HuH-7.5 (cell line): Measurements from ENCODE around the gene SPIN1.
A peak's percentile ranks its signal among the peaks of the same experiment; 100 is the strongest.
"Not testable (repeated sequence)": the region's sequence is repeated elsewhere in the genome, so short reads cannot be mapped to it uniquely, and the experiment has no call there.

Source experiments
- DNase-seq: peaks from one replicate; pipeline ENCODE4 v3.0.0; 2011; ENCODE audit warnings: low spot score

SPIN1 gene

DNA sequence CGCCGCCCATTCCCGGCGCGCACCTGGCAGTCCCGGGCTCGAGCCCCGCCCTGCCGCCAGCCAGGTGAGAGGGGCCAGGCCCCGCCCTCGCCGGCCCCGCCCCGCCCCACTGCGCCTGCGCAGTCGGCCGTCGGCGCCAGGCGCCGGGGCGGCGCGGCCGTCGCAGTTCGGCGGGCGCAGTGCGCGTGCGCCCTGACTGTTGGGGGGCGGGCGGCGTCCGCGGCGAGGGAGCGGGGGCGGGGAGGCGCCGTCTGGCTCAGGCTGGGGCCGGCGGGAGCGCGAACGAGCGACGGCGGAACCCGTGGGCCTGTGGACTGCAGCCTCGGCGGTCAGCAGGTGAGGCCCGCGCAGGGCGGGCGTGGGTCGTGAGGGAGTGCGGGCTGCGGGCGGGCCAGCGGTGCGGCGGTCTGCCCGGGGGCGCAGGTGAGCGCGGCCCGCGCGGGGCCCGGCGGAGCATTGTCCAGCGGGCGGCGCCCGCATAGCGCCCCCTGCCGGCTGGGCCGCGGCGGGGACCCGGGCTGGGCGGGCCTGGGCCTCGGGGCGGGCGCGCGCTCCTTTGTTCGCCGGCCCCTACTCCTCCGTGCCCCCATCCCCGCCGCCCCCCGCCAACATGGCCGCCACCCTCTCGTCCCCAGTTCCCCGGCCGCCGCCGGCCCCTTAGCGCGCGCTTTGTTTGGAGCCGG is at the start of gene SPIN1:
Gene SPIN1 (plus strand): TSS at position 242 of the 683 bp plus-strand sequence. CDS start 38,096 bp downstream, outside the sequence.
- DNase-seq = peak; percentile 80

DNA sequence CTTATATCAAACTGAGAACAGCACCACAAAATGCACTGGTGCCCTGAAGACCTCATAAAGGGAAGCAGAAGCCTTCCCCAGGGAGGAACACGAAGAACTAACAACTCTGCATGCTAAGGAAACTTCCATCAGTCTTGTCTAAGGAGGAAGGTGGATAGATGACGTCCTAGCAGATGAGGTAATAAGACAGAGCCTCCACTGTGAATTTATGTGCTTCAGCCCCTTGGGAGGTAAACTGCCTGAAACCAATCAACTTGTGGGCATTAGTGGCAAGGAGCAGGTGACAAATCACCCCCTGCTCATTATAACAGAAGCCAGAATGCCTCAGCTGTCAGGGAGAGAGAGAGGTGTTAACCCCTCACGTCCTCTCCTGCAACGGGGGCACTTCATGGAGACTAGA is 48.9 kb upstream of the SPIN1 start:
- DNase-seq = no peak

DNA sequence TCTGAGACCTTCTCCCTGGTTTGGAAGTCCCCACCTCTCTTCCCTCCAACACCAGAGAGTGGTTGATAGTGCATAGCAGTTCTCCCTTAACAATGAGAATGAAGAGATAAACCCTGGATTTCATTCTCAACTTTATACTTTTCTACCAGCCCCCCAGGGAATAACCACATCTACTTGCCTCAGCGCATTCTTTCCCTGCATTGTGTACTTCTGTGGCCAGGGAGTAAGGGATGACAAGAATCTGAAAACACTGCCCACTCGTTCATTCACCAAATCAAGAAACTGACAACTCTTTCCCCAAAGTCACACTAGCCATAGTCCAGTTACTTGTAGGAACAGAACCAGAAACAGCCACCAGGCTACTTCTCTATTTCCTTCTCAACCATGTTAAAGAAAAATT is 46.0 kb upstream of the SPIN1 start:
- no peak for DNase-seq

DNA sequence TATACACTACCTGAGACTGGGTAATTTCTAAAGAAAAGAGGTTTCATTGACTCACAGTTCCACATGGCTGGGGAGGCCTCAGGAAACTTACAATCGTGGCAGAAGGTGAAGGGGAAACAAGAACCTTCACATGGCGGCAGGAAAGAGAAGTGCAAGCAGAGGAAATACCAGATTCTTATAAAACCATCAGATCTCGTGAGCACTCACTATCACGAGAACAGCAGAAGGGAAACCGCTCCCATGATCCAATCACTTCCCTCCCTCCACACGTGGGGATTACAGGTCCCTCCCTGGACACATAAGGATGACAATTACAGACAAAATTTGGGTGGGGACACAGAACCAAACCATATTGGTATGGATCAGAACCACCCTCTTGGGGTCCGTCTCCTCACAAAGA is 44.2 kb upstream of the SPIN1 start:
- DNase-seq = no peak

DNA sequence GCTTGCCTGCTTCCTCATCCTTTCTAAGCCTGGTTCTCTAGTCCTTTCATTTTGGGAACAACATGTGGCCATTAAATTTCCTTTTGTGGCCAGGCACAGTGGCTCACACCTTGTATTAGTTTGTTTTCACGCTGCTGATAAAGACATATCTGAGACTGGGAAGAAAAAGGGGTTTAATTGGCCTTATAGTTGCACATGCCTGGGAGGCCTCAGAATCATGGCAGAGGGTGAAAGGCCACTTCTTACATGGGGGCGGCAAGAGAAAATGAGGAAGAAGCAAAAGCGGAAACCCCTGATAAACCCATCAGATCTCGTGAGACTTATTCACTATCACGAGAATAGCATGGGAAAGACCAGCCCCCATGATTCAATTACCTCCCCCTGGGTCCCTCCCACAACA is 37.9 kb upstream of the SPIN1 start:
- not testable (repeated sequence) for DNase-seq

GRCh38 chr9:88355166-88355565 is 33.1 kb upstream of the SPIN1 start:
- no peak for DNase-seq

DNA sequence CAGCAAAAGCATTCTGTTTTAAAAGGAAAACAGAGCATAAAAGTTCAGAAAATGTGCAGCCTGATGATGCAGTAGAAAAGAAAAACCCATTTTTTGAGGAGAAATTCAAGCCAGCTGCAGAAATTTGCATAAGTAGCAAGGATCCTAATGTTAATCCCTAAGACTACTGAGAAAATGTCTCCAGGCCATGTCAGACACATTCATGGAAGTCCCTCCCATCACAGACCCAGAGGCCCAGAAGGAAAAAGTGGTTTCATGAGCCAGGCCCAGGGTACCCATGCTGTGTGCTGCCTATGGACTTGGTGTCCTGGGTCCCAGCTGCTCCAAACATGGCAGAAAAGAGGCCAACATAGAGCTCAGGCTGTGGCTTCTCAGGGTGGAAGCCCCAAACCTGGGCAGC is 31.0 kb upstream of the SPIN1 start:
- not testable (repeated sequence) for DNase-seq

DNA sequence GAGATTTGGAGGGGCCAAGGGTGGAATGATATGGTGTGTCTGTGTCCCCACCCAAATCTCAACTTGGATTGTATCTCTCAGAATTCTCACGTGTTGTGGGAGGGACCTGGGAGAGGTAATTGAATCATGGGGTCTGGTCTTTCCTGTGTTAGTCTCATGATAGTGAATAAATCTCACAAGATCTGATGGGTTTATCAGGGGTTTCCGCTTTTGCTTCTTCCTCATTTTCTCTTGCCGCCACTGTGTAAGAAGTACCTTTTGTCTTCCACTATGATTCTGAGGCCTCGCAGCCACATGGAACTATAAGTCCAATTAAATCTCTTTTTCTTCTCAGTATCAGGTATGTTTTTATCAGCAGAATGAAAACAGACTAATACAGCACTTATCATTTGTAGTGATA is 29.5 kb upstream of the SPIN1 start:
- DNase-seq = no peak

DNA sequence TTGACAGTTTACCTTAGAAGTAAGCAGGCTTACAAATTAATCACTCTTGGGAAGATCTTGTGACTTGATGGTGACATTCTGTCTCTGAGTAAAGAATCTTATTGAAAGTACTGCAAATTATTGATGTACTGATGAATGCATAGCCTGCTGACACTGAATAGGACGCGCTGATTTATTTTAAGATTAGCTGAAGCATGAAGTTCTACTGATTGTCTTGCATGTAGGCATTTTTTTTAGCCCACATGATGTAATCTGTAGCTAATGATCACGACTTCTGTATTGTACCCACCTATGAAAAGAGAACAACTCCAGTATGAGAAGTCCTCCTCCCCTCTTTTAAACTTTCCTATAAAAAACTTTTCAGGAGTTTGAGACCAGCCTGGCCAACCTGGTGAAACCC is 28.3 kb upstream of the SPIN1 start:
- no peak for DNase-seq

DNA sequence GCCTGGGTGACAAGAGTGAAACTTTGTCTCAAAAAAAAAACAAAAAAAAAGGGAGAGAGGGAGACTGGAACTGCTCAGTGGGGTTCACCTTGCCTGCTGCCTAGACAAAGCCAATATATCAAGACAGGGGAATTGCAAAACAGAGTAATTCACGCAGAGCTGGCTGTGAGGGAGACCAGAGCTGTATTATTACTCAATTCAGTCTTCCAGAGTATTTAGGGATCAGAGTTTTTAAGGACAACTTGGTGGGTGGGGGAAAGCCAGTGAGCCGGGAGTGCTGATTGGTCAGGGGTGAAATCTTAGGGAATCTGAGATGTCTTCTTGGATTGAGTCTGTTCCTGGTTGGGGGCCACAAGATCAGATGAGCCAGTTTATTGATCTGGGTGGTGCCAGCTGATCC is 25.6 kb upstream of the SPIN1 start:
- DNase-seq = no peak

DNA sequence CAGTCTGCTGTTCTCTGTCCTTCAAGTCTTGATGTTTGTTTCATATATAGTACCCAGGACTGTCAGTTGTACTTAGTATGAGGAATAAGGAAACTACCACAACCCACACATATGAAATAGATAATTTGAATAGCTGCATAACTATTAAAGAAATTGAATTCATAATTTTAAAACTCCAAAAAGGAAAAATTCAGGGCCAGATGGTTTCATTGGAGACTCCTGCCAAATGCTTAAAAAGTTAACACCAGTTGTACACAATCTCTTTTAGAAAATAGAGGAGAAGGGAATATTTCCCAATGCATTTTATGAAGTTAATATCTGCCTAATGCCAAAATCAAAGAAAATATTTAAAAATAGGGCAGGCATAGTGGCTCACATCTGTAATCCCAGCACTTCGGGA is 24.6 kb upstream of the SPIN1 start:
- no peak for DNase-seq

GRCh38 chr9:88364706-88365105 is 23.5 kb upstream of the SPIN1 start:
- DNase-seq = no peak

- DNase-seq = no peak
Measured at GRCh38 chr9:88370346-88370745, 17.9 kb upstream of the SPIN1 start.

DNA sequence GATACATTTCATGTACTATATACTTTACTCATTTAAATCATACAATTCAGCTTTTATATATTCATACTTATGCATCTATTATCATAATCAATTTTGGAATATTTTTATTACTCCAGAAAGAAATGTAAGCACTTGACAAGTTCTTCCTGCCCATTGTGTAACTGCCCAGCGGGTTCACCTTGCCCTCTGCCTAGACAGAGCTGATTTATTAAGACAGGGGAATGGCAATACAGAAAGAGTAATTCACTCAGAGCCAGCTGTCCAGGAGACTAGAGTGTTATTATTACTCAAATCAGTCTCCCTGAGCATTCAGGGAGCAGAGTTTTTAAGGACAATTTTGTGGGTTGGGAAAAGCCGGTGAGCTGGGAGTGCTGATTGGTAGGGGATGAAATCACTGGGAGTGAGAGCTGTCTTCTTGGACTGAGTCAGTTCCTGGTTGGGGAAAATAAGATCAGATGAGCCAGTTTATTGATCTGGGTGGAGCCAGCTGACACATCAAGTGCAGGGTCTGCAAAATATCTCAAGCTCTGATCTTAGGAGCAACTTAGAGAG is 16.1 kb upstream of the SPIN1 start:
- no peak for DNase-seq

DNA sequence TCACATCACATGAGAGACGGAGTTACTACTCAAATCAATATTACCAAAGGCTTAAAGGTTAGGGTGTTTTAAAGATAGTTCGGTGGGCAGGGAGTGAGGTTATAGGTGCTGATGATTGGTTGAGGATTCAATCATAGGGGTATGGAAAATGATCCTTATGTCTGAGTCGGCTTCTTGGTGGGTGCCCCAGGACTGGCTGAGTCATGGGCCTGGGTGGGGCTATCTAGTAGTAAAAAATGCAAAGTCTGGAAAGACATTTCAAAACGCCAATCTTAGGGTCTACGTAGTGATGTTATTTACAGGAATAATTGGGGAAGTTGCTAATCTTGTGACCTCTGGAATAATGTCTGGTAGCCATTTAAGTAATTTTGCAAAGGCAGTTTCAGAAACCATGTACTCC is 15.2 kb upstream of the SPIN1 start:
- no peak for DNase-seq

GRCh38 chr9:88378317-88378716 is 9.9 kb upstream of the SPIN1 start:
- DNase-seq = no peak

DNA sequence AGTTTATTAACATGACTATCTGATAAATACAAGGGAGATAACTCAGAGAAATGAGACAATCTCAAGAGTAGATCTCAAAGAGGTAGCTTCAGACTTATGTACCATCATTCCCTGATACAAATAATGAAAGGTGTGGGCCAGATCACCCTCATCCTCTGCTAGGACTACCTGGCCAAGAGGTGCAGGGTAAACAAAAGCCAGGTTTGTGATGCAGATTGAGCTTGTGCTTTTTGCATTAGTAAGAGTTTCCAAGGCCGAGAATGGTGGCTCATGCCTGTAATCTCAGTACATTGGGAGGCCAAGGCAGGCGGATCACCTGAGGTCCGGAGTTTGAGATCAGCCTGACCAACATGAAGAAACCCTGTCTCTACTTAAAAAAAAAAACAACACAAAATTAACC is 8.9 kb upstream of the SPIN1 start:
- no peak for DNase-seq

- no peak for DNase-seq
Measured at GRCh38 chr9:88380118-88380517, 8.1 kb upstream of the SPIN1 start.

DNA sequence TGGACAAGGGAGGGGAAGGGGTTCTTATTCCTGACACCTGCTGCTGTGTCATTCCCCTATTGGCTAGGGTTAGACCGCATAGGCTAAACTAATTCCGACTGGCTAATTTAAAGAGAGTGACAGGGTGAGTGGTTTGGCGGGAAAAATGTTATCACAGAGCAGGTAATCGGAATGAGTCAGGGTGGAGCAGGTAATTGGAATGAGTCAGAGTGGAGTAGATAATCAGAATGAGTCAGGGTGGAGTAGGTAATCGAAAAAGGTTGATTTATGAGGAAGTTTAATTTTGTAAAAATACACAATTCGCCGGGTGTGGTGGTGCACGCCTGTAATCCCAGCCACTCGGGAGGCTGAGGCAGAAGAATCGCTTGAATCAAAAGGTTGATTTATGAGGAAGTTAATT is 6.9 kb upstream of the SPIN1 start:
- DNase-seq = not testable (repeated sequence)

- DNase-seq = no peak
Measured at GRCh38 chr9:88383176-88383575, 5.1 kb upstream of the SPIN1 start.

- DNase-seq = not testable (repeated sequence)
Measured at GRCh38 chr9:88386137-88386536, 2.1 kb upstream of the SPIN1 start.

DNA sequence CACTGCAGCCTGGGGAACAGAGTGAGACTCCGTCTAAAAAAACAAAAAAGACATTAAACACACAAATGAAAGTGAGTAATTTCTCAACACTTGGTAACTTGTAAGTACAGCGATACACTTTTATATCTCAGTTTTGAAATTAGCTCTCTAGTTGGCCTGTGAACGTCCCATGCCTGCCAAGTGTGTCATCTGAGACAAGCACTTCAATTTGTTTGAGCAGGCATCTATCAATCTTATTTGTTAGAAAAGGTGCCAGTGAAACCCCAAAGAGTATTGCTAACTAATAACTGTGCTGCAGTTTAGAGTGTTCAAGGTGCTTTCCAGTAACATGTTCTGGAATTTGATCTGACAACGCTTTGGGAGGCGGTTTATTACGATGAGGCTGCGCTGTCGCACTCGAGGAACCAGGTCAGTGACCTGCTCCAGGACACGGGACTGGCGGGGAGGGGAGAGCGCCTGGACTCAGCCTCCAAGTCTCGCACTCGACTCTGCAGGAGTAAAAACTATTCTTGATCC is 1.1 kb upstream of the SPIN1 start:
- DNase-seq = no peak

- DNase-seq = peak; percentile 27
Measured at GRCh38 chr9:88387552-88388202, 567 bp upstream of the SPIN1 start.
